Endothelial cell of umbilical vein (primary cell): ENCODE results near the gene GSDMA. TPM values are rescaled to one million over a fixed set of nuclear protein-coding genes. Genes with fewer than 3 reads are reported as not detected.

Experiments
- BruUV-seq: library from RNA; stranded (reverse); fragments of 400-500 nt; replicated peaks from 2 replicates; lab custom pipeline; 2021; lab: Mats Ljungman, UMichigan
- CTCF ChIA-PET: fragments of 300-600, 350-600 bp; sonication (Branson Sonifier 250); formaldehyde crosslinking; loops from one replicate; lab custom pipeline; 2021; ENCODE audit warnings: antibody characterized with exemption, inconsistent platforms; lab: Charles Lee
- POLR2A ChIA-PET: fragments of 300-600, 350-600 bp; sonication (Branson Sonifier 250); formaldehyde crosslinking; loops from one replicate; lab custom pipeline; 2021; ENCODE audit warnings: antibody characterized with exemption, inconsistent platforms; lab: Charles Lee
- DNase-seq: peaks from one replicate; pipeline ENCODE4 v3.0.0-alpha.2; 2011; ENCODE audit warnings: low read depth, low spot score
- FAIRE-seq: peaks from 2 replicates; lab custom pipeline; 2011; peaks lifted over from hg19 to GRCh38; lab: Jason Lieb, UNC
- H2AFZ ChIP-seq: 2 replicates; pipeline ENCODE4 v1.6.0; 2012; ENCODE audit warnings: low read depth, low read length, control low read depth, inconsistent platforms
- H3K27ac ChIP-seq: 2 replicates; pipeline ENCODE4 v1.5.1; 2011; ENCODE audit warnings: low read depth, mild to moderate bottlenecking, control low read depth, low read length, moderate library complexity; ENCODE audit not compliant: insufficient read depth
- H3K27me3 ChIP-seq, 2 experiments: 2 replicates each; pipeline versions ENCODE4 v1.6.0 to v1.6.1; 2011; ENCODE audit warnings: low read length in 2 of 2, mixed read lengths in 1 of 2; ENCODE audit not compliant: control insufficient read depth in 2 of 2, insufficient read depth in 2 of 2
- H3K36me3 ChIP-seq, 2 experiments: 2 replicates in 1 of 2; 3 replicates in 1 of 2; pipeline ENCODE4 v1.5.1; 2011; ENCODE audit warnings: low read length in 2 of 2, mild to moderate bottlenecking in 1 of 2, moderate library complexity in 1 of 2; ENCODE audit not compliant: control insufficient read depth in 2 of 2, insufficient read depth in 2 of 2; ENCODE audit errors: extremely low read depth in 1 of 2
- H3K4me1 ChIP-seq: 3 replicates; pipeline ENCODE4 v1.5.1; 2011; ENCODE audit warnings: mild to moderate bottlenecking, low read length; ENCODE audit not compliant: control insufficient read depth, insufficient read depth; ENCODE audit errors: extremely low read depth
- H3K4me2 ChIP-seq: 2 replicates; pipeline ENCODE4 v1.6.1; 2011; ENCODE audit warnings: low read length, control low read depth, mixed read lengths; ENCODE audit not compliant: insufficient read depth
- H3K4me3 ChIP-seq, 3 experiments: fragments of 200-600 bp in 1 of 3; sonication (generic), shearing (Covaris generic) in 1 of 3; replicated peaks in 1 of 3; 2 replicates each; pipeline ENCODE4 v1.5.1; 2011 to 2016; ENCODE audit warnings: control low read depth in 3 of 3, low read length in 3 of 3, mild to moderate bottlenecking in 2 of 3, inconsistent platforms in 1 of 3, low read depth in 1 of 3, moderate library complexity in 1 of 3; ENCODE audit not compliant: insufficient read depth in 1 of 3
- H3K79me2 ChIP-seq: 2 replicates; pipeline ENCODE4 v1.6.0; 2012; ENCODE audit warnings: low read length, inconsistent platforms; ENCODE audit not compliant: control insufficient read depth, insufficient read depth
- H3K9ac ChIP-seq: replicated peaks from 2 replicates; pipeline ENCODE3; 2011; ENCODE audit warnings: low read length, control low read depth; ENCODE audit not compliant: insufficient read depth; ENCODE audit errors: extremely low read depth
- H3K9me1 ChIP-seq: replicated peaks from 3 replicates; pipeline ENCODE4 v1.6.0; 2011; ENCODE audit warnings: mild to moderate bottlenecking, low read length; ENCODE audit not compliant: control insufficient read depth, insufficient read depth; ENCODE audit errors: extremely low read depth
- H3K9me3 ChIP-seq: replicated peaks from 2 replicates; pipeline ENCODE4 v1.5.1; 2012; ENCODE audit warnings: low read length, inconsistent platforms; ENCODE audit not compliant: control insufficient read depth, insufficient read depth
- H4K20me1 ChIP-seq: replicated peaks from 2 replicates; pipeline ENCODE3; 2011; ENCODE audit warnings: mild to moderate bottlenecking, low read length; ENCODE audit not compliant: control insufficient read depth, insufficient read depth; ENCODE audit errors: extremely low read depth
- EZH2 ChIP-seq: IDR thresholded peaks from 2 replicates; pipeline ENCODE4 v1.6.1; 2012; ENCODE audit warnings: borderline replicate concordance, low read depth, mild to moderate bottlenecking, moderate library complexity, low read length, inconsistent platforms; ENCODE audit not compliant: severe bottlenecking
- FOS ChIP-seq: IDR thresholded peaks from 2 replicates; pipeline ENCODE4 v1.6.1; 2011; ENCODE audit warnings: mild to moderate bottlenecking, low read length, moderate library complexity, borderline replicate concordance; ENCODE audit not compliant: insufficient read depth
- JUN ChIP-seq: IDR thresholded peaks from 2 replicates; pipeline ENCODE4 v1.6.1; 2011; ENCODE audit warnings: borderline replicate concordance, low read depth; ENCODE audit not compliant: insufficient read length, insufficient read depth
- POLR2A ChIP-seq: IDR thresholded peaks from 2 replicates; pipeline ENCODE4 v1.6.1; 2012; ENCODE audit warnings: low read depth, mild to moderate bottlenecking, control low read depth, low read length
- POLR2AphosphoS5 ChIP-seq: IDR thresholded peaks from 2 replicates; pipeline ENCODE4 v1.6.1; 2012; ENCODE audit warnings: low read depth, mild to moderate bottlenecking, control low read depth, low read length, moderate library complexity; ENCODE audit not compliant: insufficient read depth
- dilution Hi-C: fragments of 300-500 bp; cut with MboI; formaldehyde crosslinking; loops from one replicate; pipeline ENCODE4 v1.15.0; 2019; ENCODE audit warnings: low sequenced_read_pairs; ENCODE audit not compliant: extremely low pct_ligation_motif_present
- intact Hi-C: fragments of 100-400 bp; cut with micrococcal nuclease; formaldehyde crosslinking; loops from one replicate; pipeline ENCODE4 v1.10.0; 2022
- polyA plus RNA-seq, 4 experiments: library from polyadenylated mRNA; depleted of rRNA in 3 of 4; stranded (reverse) in 3 of 4; unstranded in 1 of 4; fragments of >200 nt; gene quantifications; 2 replicates each; pipeline versions ENCODE4 v1.2.1 to v1.2.3, GENCODE V29; 2011 to 2012; ENCODE audit warnings: missing spikeins in 1 of 4
- total RNA-seq: library from RNA; stranded (reverse); gene quantifications from 2 replicates; pipeline ENCODE4 v1.2.3, GENCODE V29; 2021
- TF ChIP-seq, protein P1 (sequence below), 2 donors: IDR thresholded peaks; 1 replicate in 1 of 2; 2 replicates in 1 of 2; pipeline ENCODE4 v1.5.1; 2011; ENCODE audit warnings: low read length in 2 of 2, mild to moderate bottlenecking in 2 of 2, moderate library complexity in 2 of 2, control low read depth in 1 of 2, inconsistent platforms in 1 of 2, low read depth in 1 of 2; ENCODE audit not compliant: insufficient read depth in 1 of 2; ENCODE audit errors: extremely low read depth in 1 of 2

GSDMA gene
- total and polyA plus RNA-seq, 2 donors (not counting 3 experiments of a cell fraction or from before 2014, with no cell fraction given) = not detected

GRCh38 chr17:39920218-39921210, 42.3 kb upstream of the GSDMA start:
- Histone ChIP-seq H3K4me2 (no peak overlapping the region), H2AFZ (no peak overlapping the region), H3K9ac (no peak overlapping the region), H3K36me3 (peaks cover 5 to 32% of the 10 kb centered on the region in 2 experiments), H3K4me3 (no peak overlapping the region), H3K9me1 (no peaks in the 10 kb centered on the region), H3K27ac (no peak overlapping the region), H3K27me3 (no peaks in the 10 kb centered on the region), H3K4me1 (peaks cover 6% of the 10 kb centered on the region), H3K79me2 (peaks cover 9% of the 10 kb centered on the region), H4K20me1 (no peaks in the 10 kb centered on the region), H3K9me3 (no peaks in the 10 kb centered on the region)
- intact Hi-C loops = no loop called here
- FAIRE-seq = no peak
- CTCF ChIA-PET = no interaction called here
- no TSS peak for BruUV-seq
- POLR2A ChIA-PET = no interaction called here
- TF ChIP-seq FOS (no peak), EZH2 (no peak), POLR2AphosphoS5 (no peak), JUN (no peak), POLR2A (no peak)
- TF ChIP-seq, protein P1, sequence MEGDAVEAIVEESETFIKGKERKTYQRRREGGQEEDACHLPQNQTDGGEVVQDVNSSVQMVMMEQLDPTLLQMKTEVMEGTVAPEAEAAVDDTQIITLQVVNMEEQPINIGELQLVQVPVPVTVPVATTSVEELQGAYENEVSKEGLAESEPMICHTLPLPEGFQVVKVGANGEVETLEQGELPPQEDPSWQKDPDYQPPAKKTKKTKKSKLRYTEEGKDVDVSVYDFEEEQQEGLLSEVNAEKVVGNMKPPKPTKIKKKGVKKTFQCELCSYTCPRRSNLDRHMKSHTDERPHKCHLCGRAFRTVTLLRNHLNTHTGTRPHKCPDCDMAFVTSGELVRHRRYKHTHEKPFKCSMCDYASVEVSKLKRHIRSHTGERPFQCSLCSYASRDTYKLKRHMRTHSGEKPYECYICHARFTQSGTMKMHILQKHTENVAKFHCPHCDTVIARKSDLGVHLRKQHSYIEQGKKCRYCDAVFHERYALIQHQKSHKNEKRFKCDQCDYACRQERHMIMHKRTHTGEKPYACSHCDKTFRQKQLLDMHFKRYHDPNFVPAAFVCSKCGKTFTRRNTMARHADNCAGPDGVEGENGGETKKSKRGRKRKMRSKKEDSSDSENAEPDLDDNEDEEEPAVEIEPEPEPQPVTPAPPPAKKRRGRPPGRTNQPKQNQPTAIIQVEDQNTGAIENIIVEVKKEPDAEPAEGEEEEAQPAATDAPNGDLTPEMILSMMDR (IDR thresholded peaks at IDR 0.05; ENCODE audit: extremely low read depth in 1 of 2, insufficient read depth in 1 of 2, low read depth in 1 of 2, low read length in 2 of 2) = no peak
- dilution Hi-C loops = no loop called here
- no peak for DNase-seq
